IMR-90 (cell line): ENCODE measurements around the gene AAGAB. TPM values are rescaled to one million over a fixed set of nuclear protein-coding genes. Genes with fewer than 3 reads are reported as not detected.

ENCODE experiments used
- ATAC-seq: fragments of 200-7000 bp; cut with Tn5 transposase; 2 replicates; pipeline ENCODE4 v1.9.1; 2020; ENCODE audit warnings: low read depth, mild to moderate bottlenecking, moderate library complexity
- BruUV-seq: library from RNA; stranded (reverse); fragments of 400-500 nt; replicated peaks from 2 replicates; lab custom pipeline; 2021; lab: Mats Ljungman, UMichigan
- CTCF ChIA-PET: fragments of 300-600 bp; formaldehyde crosslinking; extraction: SDS; loops from one replicate; lab custom pipeline; 2021; ENCODE audit warnings: antibody characterized with exemption; lab: Yijun Ruan, JAX
- POLR2A ChIA-PET: fragments of 300-600 bp; sonication (Branson Sonifier 250); formaldehyde crosslinking; loops from one replicate; lab custom pipeline; 2022; ENCODE audit warnings: antibody characterized with exemption; ENCODE audit not compliant: unreplicated experiment; lab: Charles Lee
- DNase-seq: peaks from one replicate; pipeline ENCODE4 v3.0.0; 2013
- H2AFZ ChIP-seq: replicated peaks from 2 replicates; pipeline ENCODE3; 2013; ENCODE audit warnings: low read length, mild to moderate bottlenecking; ENCODE audit not compliant: poor library complexity
- H2AK5ac ChIP-seq: 2 replicates; pipeline ENCODE4 v1.6.1; 2013; ENCODE audit warnings: low read depth, low read length, inconsistent platforms
- H2AK9ac ChIP-seq: replicated peaks from 2 replicates; pipeline ENCODE3; 2013; ENCODE audit warnings: mild to moderate bottlenecking, low read depth, low read length, moderate library complexity; ENCODE audit not compliant: poor library complexity
- H2BK120ac ChIP-seq: 2 replicates; pipeline ENCODE4 v1.6.1; 2013; ENCODE audit warnings: low read depth, low read length, inconsistent platforms
- H2BK15ac ChIP-seq: 3 replicates; pipeline ENCODE4 v1.6.1; 2013; ENCODE audit warnings: low read depth, low read length, inconsistent platforms
- H2BK20ac ChIP-seq: 2 replicates; pipeline ENCODE4 v1.6.1; 2013; ENCODE audit warnings: low read depth, mild to moderate bottlenecking, inconsistent platforms, low read length, moderate library complexity
- H2BK5ac ChIP-seq: 2 replicates; pipeline ENCODE4 v1.6.1; 2013; ENCODE audit warnings: mild to moderate bottlenecking, low read depth, low read length, inconsistent platforms; ENCODE audit not compliant: poor library complexity, severe bottlenecking
- H3K14ac ChIP-seq: replicated peaks from 2 replicates; pipeline ENCODE4 v1.6.1; 2013; ENCODE audit warnings: low read depth, low read length, inconsistent platforms
- H3K18ac ChIP-seq: 2 replicates; pipeline ENCODE4 v1.6.1; 2013; ENCODE audit warnings: low read depth, low read length, control low read depth
- H3K23ac ChIP-seq: 2 replicates; pipeline ENCODE4 v1.6.1; 2013; ENCODE audit warnings: low read depth, low read length, inconsistent platforms
- H3K27ac ChIP-seq: 2 replicates; pipeline ENCODE4 v1.5.1; 2013; ENCODE audit warnings: mild to moderate bottlenecking, control low read depth, low read length; ENCODE audit not compliant: insufficient read depth
- H3K27me3 ChIP-seq: 2 replicates; pipeline ENCODE4 v1.6.1; 2013; ENCODE audit warnings: low read length; ENCODE audit not compliant: control insufficient read depth, insufficient read depth
- H3K36me3 ChIP-seq: 2 replicates; pipeline ENCODE4 v1.6.1; 2013; ENCODE audit warnings: low read length, mixed read lengths; ENCODE audit not compliant: control insufficient read depth, insufficient read depth
- H3K4ac ChIP-seq: 2 replicates; pipeline ENCODE4 v1.6.1; 2013; ENCODE audit warnings: low read depth, low read length, inconsistent platforms
- H3K4me1 ChIP-seq: 2 replicates; pipeline ENCODE4 v1.6.1; 2013; ENCODE audit warnings: low read length, mixed read lengths; ENCODE audit not compliant: control insufficient read depth, insufficient read depth
- H3K4me2 ChIP-seq: 2 replicates; pipeline ENCODE4 v1.6.1; 2013; ENCODE audit warnings: low read depth, mild to moderate bottlenecking, control low read depth, low read length, moderate library complexity
- H3K4me3 ChIP-seq: 2 replicates; pipeline ENCODE4 v1.5.1; 2013; ENCODE audit warnings: low read depth, mild to moderate bottlenecking, control low read depth, low read length, moderate library complexity; ENCODE audit not compliant: insufficient read depth
- H3K56ac ChIP-seq: 2 replicates; pipeline ENCODE4 v1.6.1; 2013; ENCODE audit warnings: low read length, inconsistent platforms; ENCODE audit not compliant: insufficient read depth; ENCODE audit errors: extremely low read depth
- H3K79me1 ChIP-seq, 2 experiments: 2 replicates each; pipeline ENCODE4 v1.6.1; 2013; ENCODE audit warnings: low read length in 2 of 2, inconsistent platforms in 1 of 2, low read depth in 1 of 2
- H3K9ac ChIP-seq: 2 replicates; pipeline ENCODE4 v1.6.1; 2013; ENCODE audit warnings: low read depth, low read length, control low read depth
- H3K9me1 ChIP-seq: 2 replicates; pipeline ENCODE4 v1.6.1; 2013; ENCODE audit warnings: low read length, inconsistent platforms; ENCODE audit not compliant: insufficient read depth
- H3K9me3 ChIP-seq: 2 replicates; pipeline ENCODE4 v1.6.1; 2013; ENCODE audit warnings: low read length; ENCODE audit not compliant: control insufficient read depth, insufficient read depth
- H4K20me1 ChIP-seq: 2 replicates; pipeline ENCODE4 v1.6.1; 2013; ENCODE audit warnings: low read length, inconsistent platforms; ENCODE audit not compliant: insufficient read depth
- H4K5ac ChIP-seq: 2 replicates; pipeline ENCODE4 v1.6.1; 2013; ENCODE audit warnings: mild to moderate bottlenecking, low read depth, low read length, control low read depth
- H4K8ac ChIP-seq, 2 experiments: 2 replicates each; pipeline ENCODE4 v1.6.1; 2013; ENCODE audit warnings: low read depth in 2 of 2, low read length in 2 of 2, control low read depth in 1 of 2, inconsistent platforms in 1 of 2
- H4K91ac ChIP-seq: 2 replicates; pipeline ENCODE4 v1.6.1; 2013; ENCODE audit warnings: low read depth, low read length, inconsistent platforms; ENCODE audit not compliant: insufficient read depth
- MAZ ChIP-seq: IDR thresholded peaks from 2 replicates; pipeline ENCODE4 v1.6.1; 2012; ENCODE audit warnings: low read depth, mild to moderate bottlenecking, low read length, improper control_type of control experiment, moderate library complexity, borderline replicate concordance
- RCOR1 ChIP-seq: IDR thresholded peaks from 2 replicates; pipeline ENCODE4 v1.6.1; 2012; ENCODE audit warnings: mild to moderate bottlenecking, low read length, improper control_type of control experiment; ENCODE audit not compliant: insufficient replicate concordance
- SMC3 ChIP-seq: fragments of 150-350 bp; IDR thresholded peaks from 2 replicates; pipeline ENCODE4 v1.6.1; 2016; ENCODE audit warnings: low read depth, mild to moderate bottlenecking, antibody characterized with exemption, low read length, moderate library complexity
- WGBS, 2 experiments: methylation state at CpG; one replicate each; pipeline versions ENCODE4 v1.1.5 to v1.1.7; 2013; ENCODE audit warnings: missing lambda C conversion rate in 2 of 2; ENCODE audit not compliant: insufficient read length in 1 of 2; ENCODE audit errors: extremely low coverage in 2 of 2; 5-methylcytosine and 5-hydroxymethylcytosine counted together
- dilution Hi-C: fragments of 300-500 bp; cut with HindIII; formaldehyde crosslinking; loops from one replicate; pipeline ENCODE4 v1.14.3; 2018; ENCODE audit warnings: low sequenced_read_pairs; ENCODE audit not compliant: unreplicated experiment
- in situ Hi-C: fragments of 300-500 bp; cut with MboI; formaldehyde crosslinking; loops from 3 replicates; pipeline ENCODE4 v1.14.3; 2019; ENCODE audit warnings: low sequenced_read_pairs, inconsistent platforms, mixed read lengths
- intact Hi-C: fragments of 100-400 bp; cut with micrococcal nuclease; formaldehyde crosslinking; loops from 2 replicates; pipeline ENCODE4 v1.10.0; 2022
- polyA plus RNA-seq, 3 experiments: library from polyadenylated mRNA; depleted of rRNA; stranded (reverse); fragments of >200 nt; gene quantifications; 2 replicates each; pipeline ENCODE4 v1.2.3, GENCODE V29; 2012; ENCODE audit warnings: low replicate concordance in 1 of 3
- total RNA-seq: library from RNA; depleted of rRNA; stranded (reverse); fragments of >200 nt; gene quantifications from 2 replicates; pipeline ENCODE4 v1.2.3, GENCODE V29; 2012
- TF ChIP-seq, protein P1 (sequence below): fragments of 150-350 bp; IDR thresholded peaks from 2 replicates; pipeline ENCODE4 v1.6.1; 2017; ENCODE audit warnings: mild to moderate bottlenecking, antibody characterized with exemption, low read length, low read depth

Gene AAGAB
- total and polyA plus RNA-seq, 2 of the 4 experiments (the other 2 are of a cell fraction), result 26.1 to 69.7 TPM

DNA sequence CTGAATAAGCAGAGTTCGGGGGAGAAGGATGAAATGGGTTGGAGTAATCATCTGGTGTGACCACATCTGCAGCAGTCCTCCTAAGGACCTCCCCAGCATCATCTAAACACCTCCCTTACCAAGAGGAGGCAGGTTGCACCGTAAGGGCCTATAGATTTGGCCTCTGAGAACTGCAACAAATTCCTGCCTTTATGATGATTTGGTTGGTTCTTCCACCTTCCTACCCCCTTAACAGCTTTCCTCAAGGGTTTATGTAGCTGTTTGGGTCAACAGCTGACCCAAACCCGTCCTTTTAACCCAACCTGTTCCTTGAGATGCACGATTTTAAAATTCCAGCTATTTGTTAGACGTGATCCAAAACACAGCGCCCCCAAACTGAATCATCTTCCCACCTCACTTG is 58.2 kb downstream of the AAGAB start (continued):
- TF ChIP-seq, protein P1, sequence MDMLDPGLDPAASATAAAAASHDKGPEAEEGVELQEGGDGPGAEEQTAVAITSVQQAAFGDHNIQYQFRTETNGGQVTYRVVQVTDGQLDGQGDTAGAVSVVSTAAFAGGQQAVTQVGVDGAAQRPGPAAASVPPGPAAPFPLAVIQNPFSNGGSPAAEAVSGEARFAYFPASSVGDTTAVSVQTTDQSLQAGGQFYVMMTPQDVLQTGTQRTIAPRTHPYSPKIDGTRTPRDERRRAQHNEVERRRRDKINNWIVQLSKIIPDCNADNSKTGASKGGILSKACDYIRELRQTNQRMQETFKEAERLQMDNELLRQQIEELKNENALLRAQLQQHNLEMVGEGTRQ, result no peak
- TF ChIP-seq SMC3 (no peak), RCOR1 (no peak)

DNA sequence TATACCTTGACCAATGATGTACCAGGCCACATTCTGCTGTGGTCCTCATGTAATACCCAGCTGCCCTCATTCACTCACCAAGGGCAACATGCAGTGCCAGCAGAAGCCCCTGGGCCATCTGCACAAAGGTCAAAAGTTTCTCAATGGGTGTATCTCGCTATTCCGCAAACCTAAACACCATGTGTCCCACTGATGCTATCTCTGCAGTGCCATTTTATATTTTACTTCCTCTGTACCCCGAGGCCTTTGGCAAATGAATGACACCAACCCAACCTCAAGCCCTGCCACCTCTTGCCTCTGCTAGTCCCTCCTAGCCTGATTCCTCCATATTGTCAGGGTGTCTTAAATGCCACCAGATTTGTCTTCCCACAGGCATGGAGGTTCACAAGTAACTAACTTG is 59.2 kb downstream of the AAGAB start:
- in situ Hi-C loops, result loop anchor here (10.0 kb wide), 1 partner anchor 251 kb away; no protein-coding TSS in a partner anchor
- H4K8ac ChIP-seq, result no peak overlapping the region
- peak overlapping the region; percentile 18 for H2BK5ac ChIP-seq
- H3K9me1 ChIP-seq, result peaks cover 53% of the 10 kb centered on the region
- no peak for TF ChIP-seq MAZ
- H3K27me3 ChIP-seq, result no peaks in the 10 kb centered on the region
- no TSS peak for BruUV-seq
- no peak overlapping the region for H3K4me2 ChIP-seq
- peaks cover 42% of the 10 kb centered on the region for H3K36me3 ChIP-seq
- 100% methylated on average over 2 of the region's 3 CpGs; no CpG with 5 or more reads in 1 of the 2 experiments for WGBS, 2 experiments
- peak overlapping the region; percentile 39; the same call in 1 of the 2 replicates for H2AK5ac ChIP-seq
- H2AFZ ChIP-seq, result no peak overlapping the region
- CTCF ChIA-PET, result no interaction called here
- dilution Hi-C loops, result no loop called here
- no peak overlapping the region for H3K9ac ChIP-seq
- peaks cover 37% of the 10 kb centered on the region for H3K4me1 ChIP-seq
- DNase-seq (no peak), ATAC-seq (no peak)
- H3K27ac ChIP-seq, result peak overlapping the region; percentile 17; the same call in 1 of the 2 replicates
- 0 out of 2 replicates have a peak overlapping the region, but pooled peaks have one; percentile 52 for H3K4ac ChIP-seq
- peaks cover 19% of the 10 kb centered on the region; the same call in 1 of the 2 replicates for H4K20me1 ChIP-seq
- H3K4me3 ChIP-seq, result no peak overlapping the region
- H4K91ac ChIP-seq, result peak overlapping the region; percentile 30
- H3K23ac ChIP-seq, result no peak overlapping the region
- H3K14ac ChIP-seq, result no peak overlapping the region
- no peak overlapping the region for H3K56ac ChIP-seq
- intact Hi-C loops, result loop anchor here (5.0 kb wide), 1 partner anchor 642 kb away; no protein-coding TSS in a partner anchor
- H2BK20ac ChIP-seq, result no peak overlapping the region
- H3K79me1 ChIP-seq, result peaks cover 9 to 54% of the 10 kb centered on the region in 2 experiments
- H4K5ac ChIP-seq, result peak overlapping the region; percentile 1; the same call in 1 of the 2 replicates
- no peak overlapping the region for H2BK15ac ChIP-seq
- POLR2A ChIA-PET, result no interaction called here
- H2AK9ac ChIP-seq, result no peak overlapping the region
- no peak overlapping the region for H3K18ac ChIP-seq
- no peak overlapping the region for H2BK120ac ChIP-seq
- H3K9me3 ChIP-seq, result no peaks in the 10 kb centered on the region
